PC-9 (cell line): ENCODE results near the gene NISCH.

Experiments
- CTCF ChIP-seq: fragments of 200-600 bp; sonication (generic); conservative IDR thresholded peaks from 2 replicates; pipeline ENCODE4 v1.6.1; 2017; ENCODE audit warnings: mixed run types, antibody characterized with exemption, mild to moderate bottlenecking, moderate library complexity
- EZH2 ChIP-seq: fragments of 200-600 bp; sonication (generic); IDR thresholded peaks from 2 replicates; pipeline ENCODE4 v1.8.0; 2017; ENCODE audit warnings: antibody characterized with exemption, low read depth

- TF ChIP-seq CTCF (no peak), EZH2 (no peak)
These were observed 39.0 kb downstream of the NISCH start for GRCh38 chr3:52494445-52494844.
